Activated T-cell treated with anti-CD3 and anti-CD28 coated beads for 1 hour (primary cell): ENCODE results near the gene GOLPH3.

Source experiments
- DNase-seq: peaks from one replicate; pipeline ENCODE4 v3.0.0-alpha.2; 2020; ENCODE audit warnings: low read depth

GOLPH3 gene

DNA sequence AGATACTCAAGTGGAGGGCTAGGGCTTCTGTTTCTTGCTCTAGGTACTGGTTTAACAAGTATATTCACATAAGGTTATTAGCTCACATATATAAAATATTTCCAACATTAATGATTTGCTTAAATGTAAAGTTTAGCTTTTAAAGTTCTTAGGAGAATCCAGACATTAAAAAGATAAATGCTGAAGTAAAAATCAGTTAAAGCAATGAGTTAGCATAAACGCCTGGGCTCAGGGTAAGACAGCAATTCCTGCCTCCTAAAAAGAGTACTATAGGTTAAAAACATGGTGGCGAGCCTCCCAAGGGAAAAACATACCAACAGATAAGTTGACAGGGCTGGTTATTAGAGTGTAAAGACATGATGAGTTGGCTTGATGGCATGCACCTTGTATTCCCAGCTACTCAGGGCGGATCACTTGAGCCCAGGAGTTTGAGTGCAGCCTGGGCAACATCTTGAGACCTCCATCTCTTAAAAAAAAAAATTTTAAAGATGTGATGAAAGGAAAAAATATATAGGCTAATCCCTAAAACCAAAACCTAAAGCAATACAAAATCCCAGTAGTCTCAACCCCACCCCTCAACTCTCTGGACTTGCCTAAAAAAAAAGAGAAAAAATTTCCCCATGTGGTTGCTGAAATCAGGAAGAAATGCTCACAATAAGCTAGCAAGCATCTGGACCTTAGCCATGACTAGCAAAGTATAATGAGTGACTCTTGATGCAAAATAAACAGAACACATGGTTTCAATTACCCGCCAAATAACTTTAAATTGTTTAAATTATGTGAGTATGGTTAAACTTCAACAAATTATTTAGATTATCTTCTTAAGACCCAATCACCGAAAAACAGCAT is 3.6 kb downstream of the GOLPH3 start:
- DNase-seq, result no peak

DNA sequence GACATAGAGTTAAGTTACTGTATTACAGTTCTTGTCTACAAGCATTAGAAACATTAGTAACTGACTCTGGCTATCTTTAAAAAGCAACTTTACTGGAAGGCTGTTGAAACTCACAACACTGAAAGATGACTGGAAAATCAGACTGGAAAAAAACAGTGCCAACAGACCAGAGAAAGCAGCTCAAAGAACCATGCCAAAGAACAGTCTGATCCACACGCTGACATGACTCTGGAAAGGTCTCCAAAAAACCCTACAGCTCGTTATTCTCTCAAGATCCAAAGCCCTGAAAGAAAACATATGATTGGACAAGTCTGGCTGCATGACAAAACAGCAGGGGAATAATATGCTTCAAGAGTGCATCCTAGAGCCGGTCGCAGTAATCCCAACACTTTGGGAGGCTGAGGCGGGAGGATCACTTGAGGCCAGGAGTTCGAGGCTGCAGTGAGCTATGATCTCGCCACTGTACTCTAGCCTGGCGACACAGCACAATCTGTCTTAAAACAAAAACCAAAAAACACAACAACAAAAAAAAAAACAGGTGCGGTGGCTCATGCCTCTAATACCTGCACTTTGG is 5.6 kb downstream of the GOLPH3 start:
- no peak for DNase-seq

DNA sequence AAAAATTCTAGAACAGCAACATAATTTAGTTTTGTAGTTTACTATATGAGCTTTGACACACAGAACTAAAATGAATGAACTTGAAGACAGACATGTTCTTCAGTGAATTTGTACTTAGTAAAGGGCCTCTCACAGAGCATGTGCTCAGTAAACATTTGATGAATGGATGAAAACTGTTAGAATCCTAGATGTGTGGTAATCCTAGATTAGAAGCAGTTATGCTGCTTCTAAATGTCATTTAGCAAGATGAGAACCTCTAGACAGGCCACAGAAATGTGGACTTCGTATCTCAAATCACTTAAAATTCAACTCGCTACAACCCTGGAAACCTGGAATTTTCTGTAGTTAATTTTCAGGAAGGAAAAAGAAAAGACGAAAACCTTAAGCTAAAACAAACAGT is 8.5 kb downstream of the GOLPH3 start:
- DNase-seq, result no peak

DNA sequence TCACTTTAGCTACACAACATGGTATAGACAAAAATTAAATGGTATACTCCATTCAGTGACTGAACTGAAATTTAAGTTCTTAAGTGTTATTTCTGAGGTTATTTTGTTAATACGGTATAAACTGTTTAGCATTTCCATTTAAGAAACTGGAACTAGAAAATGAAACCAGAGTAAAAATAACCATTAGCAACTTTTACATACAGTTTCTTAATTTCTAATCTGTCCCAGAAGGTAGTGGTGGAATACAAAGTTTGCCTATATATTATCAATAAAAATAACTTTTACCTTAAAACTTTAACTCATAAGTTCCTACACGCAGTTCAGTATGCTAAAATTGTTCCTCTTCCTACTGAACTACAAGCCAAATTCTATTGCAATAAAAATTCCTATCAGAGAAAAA is 10.3 kb downstream of the GOLPH3 start:
- no peak for DNase-seq

DNA sequence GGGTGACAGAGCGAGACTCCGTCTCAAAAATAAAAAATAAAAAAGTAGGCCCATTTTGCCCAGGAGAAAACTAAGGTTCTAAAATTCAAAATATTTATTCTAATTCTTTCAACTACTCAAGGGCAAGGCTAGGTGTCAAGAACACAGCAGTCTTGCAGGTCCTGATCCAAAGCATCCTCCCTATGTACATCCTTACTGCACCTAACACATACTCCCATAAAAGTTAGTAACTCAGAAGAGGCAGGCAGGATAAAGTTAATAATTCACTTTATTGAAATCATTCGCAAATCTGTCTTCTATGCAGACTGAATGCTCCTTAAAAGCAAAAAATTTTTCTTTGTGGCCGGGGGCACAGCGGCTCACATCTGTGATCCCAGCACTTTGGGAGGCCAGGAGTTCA is 11.1 kb downstream of the GOLPH3 start:
- no peak for DNase-seq

DNA sequence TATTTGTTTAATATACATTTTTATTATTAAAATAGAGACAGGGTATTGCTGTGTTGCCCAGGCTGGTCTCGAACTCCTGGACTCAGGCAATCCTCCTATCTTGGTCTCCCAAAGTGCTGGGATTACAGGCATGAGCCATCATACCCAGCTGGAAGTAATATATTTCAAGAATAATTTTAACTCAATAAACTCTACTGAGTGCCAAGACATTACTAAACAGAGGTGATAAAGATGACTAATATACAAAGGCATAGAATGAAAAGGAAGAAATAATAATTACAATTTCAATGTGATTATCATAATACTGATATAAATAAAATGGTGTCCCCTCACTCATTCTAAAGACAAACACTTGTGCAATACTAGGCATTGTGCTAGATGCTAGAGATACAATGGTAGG is 13.9 kb downstream of the GOLPH3 start:
- no peak for DNase-seq

DNA sequence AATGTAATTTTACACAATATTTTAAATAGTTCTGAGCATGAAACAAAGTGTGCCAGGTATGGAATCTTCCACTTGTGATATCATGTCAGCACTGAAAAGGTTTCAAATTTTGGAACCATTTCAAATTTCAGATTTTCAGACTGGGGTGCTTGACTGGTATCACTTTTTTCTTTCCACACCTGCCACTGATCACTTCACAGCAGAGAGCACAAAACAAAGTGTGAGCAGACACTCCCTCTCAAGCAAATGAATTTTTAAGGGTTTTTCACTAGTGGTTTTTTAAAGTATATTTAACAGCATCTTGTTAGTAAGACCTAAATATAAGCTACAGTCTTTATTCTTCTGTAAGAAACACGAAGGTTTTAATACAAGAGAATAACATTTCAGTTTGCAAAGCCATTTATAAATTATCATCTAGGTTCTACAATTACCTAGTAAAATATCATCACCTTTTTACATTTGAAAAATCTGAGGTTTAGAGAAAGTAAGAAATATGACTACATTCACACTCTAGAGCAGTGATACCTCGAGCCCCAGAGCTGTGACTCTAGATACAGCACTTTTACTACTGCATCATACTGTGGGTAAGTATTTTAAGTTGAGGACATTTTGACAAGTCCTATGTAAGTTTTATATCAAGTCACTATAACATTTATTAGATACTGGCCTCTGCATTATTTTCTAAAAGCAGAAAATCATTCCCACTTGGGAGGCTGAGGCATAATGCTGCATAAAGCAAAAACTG is 14.6 kb downstream of the GOLPH3 start:
- DNase-seq, result no peak

DNA sequence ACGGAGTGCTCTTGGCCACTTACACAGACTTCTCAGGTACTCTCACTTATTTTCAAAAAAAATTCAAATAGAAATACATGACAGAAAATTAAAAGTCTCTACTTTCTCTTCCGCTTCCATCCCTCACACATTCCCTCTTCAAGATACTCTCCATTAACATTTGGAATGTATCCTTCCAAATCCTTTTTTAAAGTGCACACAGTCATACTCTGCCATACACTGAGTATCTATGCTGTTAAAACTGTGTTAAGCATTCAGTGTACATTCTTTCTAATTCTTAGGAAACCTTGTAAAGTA is 15.5 kb downstream of the GOLPH3 start:
- DNase-seq, result no peak

DNA sequence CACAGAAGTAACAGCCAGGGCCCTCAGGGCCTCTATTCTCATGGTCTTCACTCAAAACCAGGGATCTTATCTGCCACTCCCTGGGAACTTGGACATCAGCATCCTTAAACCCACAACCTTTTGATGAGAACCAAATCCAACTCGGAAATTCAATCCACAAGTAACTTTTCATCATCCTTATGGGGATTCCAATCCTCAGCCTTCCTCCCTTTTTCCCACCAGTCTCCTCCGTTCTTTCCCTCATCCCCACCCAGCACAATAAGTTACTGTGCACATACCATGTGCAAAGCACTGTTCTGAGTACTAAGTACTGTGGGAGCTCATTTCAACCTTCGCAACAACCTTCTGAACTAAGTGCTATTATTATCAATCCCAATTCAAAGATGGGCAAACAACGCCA is 17.0 kb downstream of the GOLPH3 start:
- no peak for DNase-seq

DNA sequence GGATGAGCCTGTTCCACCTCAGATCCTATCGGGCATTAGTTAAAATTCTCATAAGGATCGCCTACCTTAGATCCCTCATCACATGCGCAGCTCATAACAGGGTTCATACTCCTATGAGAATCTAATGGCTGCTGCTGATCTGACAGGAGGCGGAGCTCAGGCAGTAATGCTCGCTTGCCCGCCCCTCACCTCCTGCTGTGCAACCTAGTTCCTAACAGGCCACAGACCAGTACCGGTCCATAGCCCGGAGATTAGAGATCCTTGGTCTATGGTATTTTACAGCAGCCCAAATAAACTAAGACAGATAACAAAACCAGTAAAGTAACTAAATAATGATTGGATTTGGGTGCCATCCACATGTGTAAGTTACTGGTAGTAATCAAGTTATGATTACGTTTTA is 17.5 kb downstream of the GOLPH3 start:
- DNase-seq, result no peak

DNA sequence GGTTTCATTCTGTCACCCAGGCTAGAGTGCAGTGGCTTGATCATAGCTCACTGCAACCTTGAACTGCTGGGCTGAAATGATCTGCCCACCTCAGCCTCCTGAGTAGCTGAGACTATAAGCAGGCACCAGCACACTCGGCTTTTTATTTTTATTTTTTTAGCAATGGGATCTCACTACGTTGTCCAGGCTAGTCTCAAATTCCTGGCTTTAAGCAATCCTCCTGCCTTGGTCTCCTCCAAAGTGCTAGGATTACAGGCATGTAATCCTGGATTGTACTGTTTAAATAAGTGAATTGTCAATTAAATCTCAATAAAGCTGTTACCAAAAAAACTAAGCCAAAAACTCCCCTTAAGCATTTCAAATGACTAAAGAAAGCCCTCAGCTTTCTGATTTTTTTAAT is 18.9 kb downstream of the GOLPH3 start:
- DNase-seq, result no peak

DNA sequence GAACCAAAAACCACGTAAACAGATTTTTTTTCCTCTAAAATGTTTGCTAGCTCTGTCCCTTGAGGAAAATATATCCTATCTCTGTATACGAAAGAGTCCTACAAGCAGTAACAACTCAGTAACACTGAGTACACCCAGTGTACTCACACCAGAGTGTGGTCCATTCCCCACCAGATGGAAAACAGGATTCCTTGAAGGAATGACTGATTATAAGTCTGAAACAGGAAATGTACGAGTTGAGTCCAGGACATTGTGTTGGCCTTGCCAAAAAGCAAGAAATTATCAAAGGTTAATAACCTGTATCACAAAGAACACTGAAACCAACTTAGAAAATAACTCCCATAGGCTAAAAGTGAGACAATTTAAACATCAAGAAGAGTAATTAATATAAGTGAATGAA is 20.4 kb downstream of the GOLPH3 start:
- no peak for DNase-seq

DNA sequence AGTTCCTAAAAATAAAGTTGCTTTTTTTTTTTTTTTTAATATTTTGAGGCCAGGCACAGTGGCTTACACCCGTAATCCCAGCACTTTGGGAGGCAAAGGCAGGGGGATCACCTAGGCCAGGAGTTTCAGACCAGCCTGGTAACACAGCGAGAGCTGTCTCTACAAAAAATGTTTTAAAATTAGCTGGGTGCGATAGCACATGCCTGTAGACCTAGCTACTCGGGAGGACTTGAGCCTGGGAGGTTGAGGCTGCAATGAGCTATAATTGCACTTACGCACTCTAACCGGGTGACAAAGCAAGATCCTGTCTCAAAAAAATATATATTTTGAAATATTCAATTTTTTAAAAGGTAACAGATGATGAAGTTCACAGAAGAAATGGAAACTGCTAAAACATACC is 22.9 kb downstream of the GOLPH3 start:
- DNase-seq, result no peak

DNA sequence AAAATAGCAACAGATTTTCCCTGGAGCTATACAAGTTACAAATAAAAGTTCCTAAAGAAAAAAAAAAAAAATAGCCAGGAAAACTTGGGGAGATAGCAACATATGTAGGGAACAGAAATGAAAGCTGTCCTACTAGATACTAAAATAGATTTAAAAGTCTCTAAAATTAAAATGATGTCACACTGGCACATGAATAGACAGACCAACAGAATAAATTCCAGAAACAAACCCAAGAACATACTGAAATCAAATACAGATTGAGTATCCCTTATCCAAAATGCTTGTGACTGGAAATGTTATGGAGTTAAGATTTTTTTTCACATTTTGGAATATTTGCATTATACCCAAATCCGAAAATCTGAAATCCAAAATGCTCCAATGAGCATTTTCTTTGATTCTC is 23.8 kb downstream of the GOLPH3 start:
- DNase-seq, result no peak

DNA sequence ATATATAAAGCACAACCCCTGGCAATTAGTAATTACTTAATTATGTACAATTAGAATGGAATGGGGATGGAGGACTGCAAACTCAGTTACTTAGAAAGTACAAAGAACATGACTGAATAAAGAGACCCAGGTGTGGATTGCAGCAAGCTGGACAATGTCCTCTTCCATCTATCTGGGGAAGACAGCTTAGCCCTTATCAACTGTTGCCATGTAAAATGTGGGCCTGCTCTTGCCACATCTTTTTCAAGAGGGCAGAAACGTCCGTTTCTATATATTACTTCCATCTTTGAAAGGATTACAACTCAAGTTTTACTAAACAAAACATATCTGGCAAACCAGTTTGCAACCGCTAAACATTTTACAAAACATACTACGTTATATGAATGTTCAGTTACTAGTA is 26.2 kb downstream of the GOLPH3 start:
- DNase-seq, result no peak

DNA sequence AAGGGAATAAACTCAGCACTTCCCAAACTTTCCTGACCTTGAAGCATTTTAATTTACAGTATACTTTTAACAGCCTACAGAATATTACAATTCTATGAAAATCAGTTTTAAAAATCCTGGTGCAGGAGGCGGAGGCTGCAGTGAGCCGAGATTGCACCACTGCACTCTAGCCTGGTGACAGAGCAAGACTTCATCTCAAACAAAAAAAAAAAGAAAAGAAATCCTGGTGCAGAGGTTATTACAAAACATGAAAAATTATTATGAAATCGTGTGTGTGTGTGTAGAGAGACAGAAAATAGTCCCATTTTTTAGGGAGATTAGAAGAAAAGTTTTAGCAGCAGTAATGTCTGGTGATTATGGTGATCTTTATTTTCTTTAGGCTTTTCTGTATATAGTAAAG is 26.9 kb downstream of the GOLPH3 start:
- no peak for DNase-seq

DNA sequence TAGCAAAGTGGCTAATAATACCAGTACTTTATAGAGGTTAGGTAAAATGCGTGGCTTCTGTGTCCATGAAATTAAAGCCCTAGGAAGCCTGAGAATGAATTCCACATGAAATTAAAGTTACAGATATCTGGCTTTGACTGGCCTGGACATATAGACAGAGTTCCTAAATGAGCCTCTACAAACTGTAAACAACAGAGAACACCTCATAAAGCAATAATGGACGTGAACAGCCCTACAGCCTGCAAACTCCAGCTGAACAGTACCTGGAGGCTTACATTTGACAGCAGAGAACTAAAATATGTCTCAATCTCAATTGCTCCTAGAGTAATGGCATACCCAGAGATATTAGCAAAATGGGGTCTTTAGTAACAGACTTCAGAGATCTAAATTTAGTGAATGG is 28.7 kb downstream of the GOLPH3 start:
- DNase-seq, result no peak

DNA sequence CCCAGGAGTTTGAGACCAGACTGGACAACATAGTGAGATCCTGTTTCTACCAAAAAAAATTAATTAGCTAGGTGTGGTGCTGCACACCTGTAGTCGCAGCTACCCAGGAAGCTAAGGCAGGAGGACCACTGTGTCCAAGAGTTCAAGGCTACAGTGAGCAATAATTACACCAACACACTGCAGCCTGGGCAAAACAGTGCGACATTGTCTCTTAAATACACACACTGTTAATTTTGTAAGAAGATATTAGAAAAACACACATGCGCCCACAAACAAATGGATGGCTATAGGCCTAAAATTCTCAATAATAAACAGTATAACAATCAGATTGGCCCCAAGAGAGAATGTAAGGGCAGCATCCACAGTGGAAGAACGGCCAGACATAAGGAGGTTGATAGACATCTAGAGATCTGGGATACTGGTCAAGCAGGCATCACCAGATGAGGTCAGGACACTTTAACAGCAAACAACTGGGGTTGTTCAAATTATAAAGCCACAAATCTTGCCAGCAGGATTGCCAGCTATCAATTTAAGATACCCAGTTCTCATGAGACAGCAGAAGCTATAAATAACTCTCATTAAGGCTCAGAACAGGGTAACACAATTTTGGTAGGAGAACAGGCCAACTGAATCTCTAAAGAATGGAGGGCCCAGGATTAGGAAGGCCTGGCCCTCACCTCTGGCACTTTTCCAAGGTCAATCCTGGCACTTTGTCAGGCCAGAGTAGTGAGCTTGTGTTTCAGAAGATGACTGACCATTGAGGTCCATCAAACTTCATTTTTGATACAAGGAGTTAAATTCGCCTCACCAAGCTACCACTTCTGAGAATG is 29.5 kb downstream of the GOLPH3 start:
- no peak for DNase-seq

DNA sequence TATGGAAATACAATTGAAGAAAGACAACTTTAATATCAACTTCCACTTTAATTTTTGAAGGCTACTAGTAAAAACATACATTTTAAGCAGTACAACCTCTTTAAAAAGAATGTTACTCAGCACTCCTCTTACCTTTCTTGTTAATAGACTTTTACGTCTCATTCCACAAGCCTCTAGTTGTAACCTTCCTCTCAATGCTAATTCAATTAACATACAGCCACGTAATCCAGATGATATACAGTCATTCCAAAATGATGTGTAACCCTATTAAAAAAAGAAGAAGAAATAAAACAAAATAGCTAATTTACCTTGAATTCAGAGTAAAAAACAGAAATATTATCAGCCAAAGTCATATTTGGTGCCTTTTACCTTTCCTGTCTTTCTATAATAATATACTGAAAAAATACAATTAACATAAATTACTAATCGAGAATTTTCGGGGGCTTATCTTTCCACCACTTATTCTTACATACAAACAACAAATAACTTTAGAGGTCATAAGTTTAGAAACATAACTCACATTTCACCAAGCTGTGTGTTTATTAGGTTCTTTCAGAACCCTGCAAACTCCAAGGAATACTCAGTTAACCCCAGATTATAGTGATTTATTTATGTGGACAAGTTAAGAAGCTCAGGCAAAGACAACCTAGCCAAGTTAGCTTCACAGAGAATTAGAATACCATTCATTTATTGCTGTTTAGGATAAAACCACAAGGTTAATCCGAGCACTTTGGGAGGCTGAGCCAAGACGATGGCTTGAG is 30.3 kb downstream of the GOLPH3 start:
- no peak for DNase-seq

DNA sequence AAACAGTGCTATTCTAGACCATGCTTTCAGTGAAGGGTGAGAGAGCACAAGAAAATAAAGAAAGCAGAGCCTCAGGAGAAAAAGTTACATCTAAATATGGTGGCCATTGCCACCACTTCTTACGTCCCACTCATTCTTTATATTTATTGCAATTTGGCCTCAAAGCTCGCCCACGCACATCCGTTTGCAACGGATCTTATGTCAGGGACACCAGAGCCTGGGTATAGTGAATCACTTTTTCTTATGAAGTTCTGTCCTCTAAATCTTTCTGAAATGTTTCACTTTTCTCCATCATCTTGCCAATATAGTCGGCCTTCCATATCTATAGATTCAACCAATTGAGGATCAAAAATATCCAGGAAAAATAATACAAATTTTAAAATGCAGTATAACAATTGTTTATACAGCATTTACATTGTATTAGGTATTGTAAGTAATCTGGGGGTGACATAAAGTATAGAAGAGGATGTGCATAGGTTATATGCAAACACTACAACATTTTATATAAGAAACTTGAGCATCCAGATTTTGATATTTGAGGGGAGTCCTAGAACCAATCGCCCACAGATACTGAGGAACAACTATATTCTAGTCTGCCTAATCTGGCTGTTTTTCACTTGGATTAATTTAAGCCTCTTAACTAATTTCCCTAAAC is 35.2 kb downstream of the GOLPH3 start:
- DNase-seq, result no peak

DNA sequence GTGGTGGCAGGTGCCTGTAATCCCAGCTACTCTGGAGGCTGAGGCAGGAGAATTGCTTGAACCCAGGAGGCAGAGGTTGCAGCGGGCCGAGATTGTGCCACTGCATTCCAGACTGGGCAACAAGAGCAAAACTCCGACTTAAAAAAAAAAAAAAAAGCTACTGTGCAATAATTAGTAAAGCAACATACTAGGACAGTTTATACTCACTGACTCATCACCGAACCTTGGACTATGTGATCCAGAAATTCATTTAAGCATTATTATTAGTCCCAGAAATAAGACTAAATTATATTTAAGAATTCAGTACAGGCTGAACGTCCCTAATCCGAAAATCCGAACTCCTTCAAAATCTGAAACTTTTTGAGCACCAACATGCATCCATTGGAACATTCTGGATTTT is 37.8 kb downstream of the GOLPH3 start:
- no peak for DNase-seq
